Right ventricle myocardium superior (tissue), 1 donor: ENCODE data around the gene RAB3D. TPM values are rescaled to one million over a fixed set of nuclear protein-coding genes. Genes with fewer than 3 reads are reported as not detected.

ENCODE experiments used
- ATAC-seq: fragments of 200-7000 bp; cut with Tn5 transposase; one replicate; pipeline ENCODE4 v1.9.1; 2020; ENCODE audit warnings: mild to moderate bottlenecking; ENCODE audit not compliant: poor library complexity
- DNase-seq: peaks from one replicate; pipeline ENCODE4 v3.0.0-alpha.2; 2020
- intact Hi-C: fragments of 100-400 bp; cut with DNase I; formaldehyde crosslinking; loops from one replicate; pipeline ENCODE4 v1.11.2; 2022
- total RNA-seq: library from RNA; stranded (reverse); fragmentation: NEBNext Ultra II Directional; extraction: Animal tissue kit (Norgen Biotek cat#: 25700); gene quantifications from one replicate; pipeline ENCODE4 v1.2.1, GENCODE V29; 2021
- donor health status: DM: no; HTN: yes; CAD: no; lungs with severe emphysema.

Gene RAB3D
- total RNA-seq, 1 donor from 2014 or later, result 7.9 TPM

DNA sequence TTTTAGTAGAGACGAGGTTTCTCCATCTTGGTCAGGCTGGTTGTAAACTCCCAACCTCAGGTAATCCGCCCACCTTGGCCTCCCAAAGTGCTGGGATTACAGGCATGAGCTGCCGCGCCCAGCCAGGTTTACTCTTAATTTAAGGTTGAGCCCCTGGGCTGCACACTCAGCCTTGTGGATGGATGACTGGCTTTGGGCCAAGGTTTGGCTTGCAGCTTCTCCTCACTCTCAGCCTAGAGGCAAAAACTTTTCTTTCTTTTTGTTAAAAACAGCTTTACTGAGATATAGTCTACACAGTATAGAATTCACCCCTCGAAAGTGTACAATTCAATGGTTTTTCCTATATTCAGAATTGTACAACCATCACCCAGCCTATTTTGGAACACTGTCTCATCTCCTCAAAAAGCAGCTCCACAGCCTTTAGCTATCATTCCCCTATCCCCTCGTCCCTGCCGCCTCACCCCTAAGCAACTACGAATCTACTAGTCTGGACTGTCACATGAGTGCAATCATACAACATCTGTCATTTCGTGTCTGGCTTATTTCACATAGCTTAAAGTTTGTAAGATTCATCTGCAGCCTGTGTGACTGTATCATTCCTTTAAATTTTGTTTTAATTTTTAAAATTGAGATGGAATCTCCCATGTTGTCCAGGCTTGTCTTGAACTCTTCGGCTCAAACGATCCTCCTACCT, 58.0 kb downstream of the RAB3D start:
- no peak for ATAC-seq
- DNase-seq, result no peak
- intact Hi-C loops, result loop anchor here (5.0 kb wide), 1 partner anchor 34 kb away; no protein-coding TSS in a partner anchor

GRCh38 chr19:11279505-11280236, 59.8 kb downstream of the RAB3D start:
- ATAC-seq, result no peak
- DNase-seq, result no peak
- intact Hi-C loops, result loop anchor here (5.0 kb wide), 1 partner anchor 32 kb away; no protein-coding TSS in a partner anchor

DNA sequence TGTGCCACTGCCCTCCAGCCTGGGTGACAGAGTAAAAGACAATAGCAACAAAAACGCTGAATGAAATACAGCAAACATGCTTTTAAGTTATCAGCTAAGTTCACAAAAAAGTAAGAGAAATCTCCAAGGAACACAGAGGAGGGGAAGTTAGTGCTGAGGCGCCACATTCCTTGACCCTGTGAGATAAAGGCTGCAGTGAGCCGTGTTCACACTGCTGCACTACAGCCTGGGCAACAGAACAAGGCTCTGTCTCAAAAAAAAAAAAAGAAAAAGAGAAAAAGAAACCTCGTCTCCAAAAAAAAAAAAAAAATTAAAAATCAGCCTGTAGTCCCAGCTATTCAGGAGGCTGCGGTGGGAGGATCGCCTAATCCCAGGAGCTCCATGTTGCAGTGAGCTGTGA, 60.8 kb downstream of the RAB3D start:
- DNase-seq (no peak), ATAC-seq (peak; percentile 83)
- intact Hi-C loops, result no loop called here

GRCh38 chr19:11274533-11275086, 64.8 kb downstream of the RAB3D start:
- ATAC-seq, result no peak
- intact Hi-C loops, result no loop called here
- no peak for DNase-seq

- intact Hi-C loops, result no loop called here
- no peak for ATAC-seq
Measured at GRCh38 chr19:11273989-11274388, 65.5 kb downstream of the RAB3D start.

DNA sequence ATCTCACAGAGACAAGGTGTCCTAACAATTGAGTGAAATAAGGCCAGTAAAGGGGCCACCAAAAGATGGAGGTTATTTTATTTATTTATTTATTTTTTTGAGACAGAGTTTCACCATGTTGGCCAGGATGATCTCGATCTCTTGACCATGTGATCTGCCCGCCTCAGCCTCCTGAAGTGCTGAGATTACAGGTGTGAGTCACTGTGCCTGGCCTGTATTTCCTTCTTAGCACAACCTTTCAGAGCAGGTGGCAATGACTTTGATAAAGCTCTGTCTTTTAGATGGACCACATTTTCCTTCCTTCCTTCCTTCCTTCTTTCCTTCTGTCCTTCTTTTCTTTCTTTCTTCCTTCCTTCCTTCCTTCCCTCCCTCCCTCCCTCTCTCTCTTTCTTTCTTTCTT, 66.2 kb downstream of the RAB3D start:
- intact Hi-C loops, result no loop called here
- no peak for ATAC-seq
- DNase-seq, result no peak

More at GRCh38 chr19:11273989-11274388, 65.5 kb downstream of the RAB3D start:
- no peak for DNase-seq

Other genes with a start within 250 kb of the RAB3D start
- gene SPC24, start 183.9 kb downstream of the RAB3D start, total RNA-seq, result 6.7 TPM
- 383 TPM for gene KANK2, start 142.1 kb downstream of the RAB3D start, total RNA-seq
- 0.40 TPM for gene ANGPTL8, start 100.0 kb downstream of the RAB3D start, total RNA-seq
- 32.0 TPM for gene DOCK6, start 77.1 kb downstream of the RAB3D start, total RNA-seq
- not detected for gene TSPAN16, start 43.5 kb downstream of the RAB3D start, total RNA-seq
- gene TMEM205, start 6.6 kb upstream of the RAB3D start, total RNA-seq, result 105 TPM
- gene CCDC159, start 6.9 kb upstream of the RAB3D start, total RNA-seq, result 18.8 TPM
- gene PLPPR2, start 15.8 kb upstream of the RAB3D start, total RNA-seq, result 13.7 TPM
- gene SWSAP1, start 35.0 kb upstream of the RAB3D start, total RNA-seq, result 1.2 TPM
- 9.2 TPM for gene EPOR, start 44.7 kb upstream of the RAB3D start, total RNA-seq
- gene RGL3, start 79.7 kb upstream of the RAB3D start, total RNA-seq, result 8.6 TPM
- gene ODAD3, start 95.5 kb upstream of the RAB3D start, total RNA-seq, result 0.65 TPM
- 105 TPM for gene PRKCSH, start 96.0 kb upstream of the RAB3D start, total RNA-seq
- 0.62 TPM for gene ELAVL3, start 141.4 kb upstream of the RAB3D start, total RNA-seq
- gene ZNF653, start 166.2 kb upstream of the RAB3D start, total RNA-seq, result 2.9 TPM
- gene ECSIT, start 189.5 kb upstream of the RAB3D start, total RNA-seq, result 178 TPM
- gene CNN1, start 199.2 kb upstream of the RAB3D start, total RNA-seq, result 59.5 TPM
- 32.7 TPM for gene ELOF1, start 219.6 kb upstream of the RAB3D start, total RNA-seq
- 2.3 TPM for gene ACP5, start 238.0 kb upstream of the RAB3D start, total RNA-seq